HCT116 (cell line): ENCODE measurements around the gene COL20A1. TPM values are rescaled to one million over a fixed set of nuclear protein-coding genes. Genes with fewer than 3 reads are reported as not detected.

Source experiments
- ATAC-seq: fragments of 200-7000 bp; cut with Tn5 transposase; 2 replicates; pipeline ENCODE4 v1.9.1; 2020; ENCODE audit warnings: mild to moderate bottlenecking, moderate library complexity
- BruUV-seq: library from RNA; stranded (reverse); fragments of 400-500 nt; replicated peaks from 2 replicates; lab custom pipeline; 2021; lab: Mats Ljungman, UMichigan
- CTCF ChIA-PET: fragments of 300-600 bp; sonication (Branson Sonifier 250); formaldehyde crosslinking; loops from one replicate; lab custom pipeline; 2021; ENCODE audit warnings: antibody characterized with exemption; lab: Charles Lee
- POLR2A ChIA-PET: fragments of 300-600, 350-600 bp; sonication (Branson Sonifier 250); formaldehyde crosslinking; loops from one replicate; lab custom pipeline; 2021; ENCODE audit warnings: antibody characterized with exemption; lab: Charles Lee
- RAD21 ChIA-PET, 2 experiments: fragments of 300-600 bp; sonication (Branson Sonifier 250); formaldehyde crosslinking; loops; one replicate each; lab custom pipeline; 2023; ENCODE audit warnings: low total read pairs in 2 of 2; ENCODE audit not compliant: uncharacterized antibody in 2 of 2, unreplicated experiment in 2 of 2, low non-redundant PET in 1 of 2; lab: Charles Lee
- DNase-seq: peaks from one replicate; pipeline ENCODE4 v3.0.0-alpha.2; 2010; ENCODE audit warnings: low read depth, low spot score
- H2AFZ ChIP-seq: fragments of 200-600 bp; shearing (Covaris generic), sonication (generic); 2 replicates; pipeline ENCODE4 v1.6.1; 2017; ENCODE audit warnings: low read depth, mixed run types, mixed read lengths, antibody characterized with exemption, low read length; ENCODE audit not compliant: poor library complexity, severe bottlenecking
- H3K27ac ChIP-seq: 2 replicates; pipeline ENCODE4 v1.5.1; 2012; ENCODE audit warnings: low read depth, low read length
- H3K27me3 ChIP-seq: fragments of 200-600 bp; sonication (generic); 2 replicates; pipeline ENCODE4 v1.6.1; 2016; ENCODE audit warnings: mixed run types, low read length, mixed read lengths; ENCODE audit not compliant: insufficient read depth
- H3K36me3 ChIP-seq, 2 experiments: fragments of 200-500 bp in 1 of 2; fragments of 200-600 bp in 1 of 2; sonication (Bioruptor generic) in 1 of 2; sonication (generic) in 1 of 2; 2 replicates each; pipeline versions ENCODE4 v1.5.1 to v1.6.1; 2014 to 2016; ENCODE audit warnings: low read length in 2 of 2, inconsistent platforms in 1 of 2, mixed read lengths in 1 of 2, mixed run types in 1 of 2; ENCODE audit not compliant: insufficient read depth in 2 of 2, control insufficient read depth in 1 of 2
- H3K4me1 ChIP-seq, 2 experiments: fragments of 200-600 bp in 1 of 2; sonication (generic) in 1 of 2; 2 replicates each; pipeline versions ENCODE4 v1.5.1 to v1.6.1; 2012 to 2017; ENCODE audit warnings: low read length in 2 of 2, inconsistent platforms in 1 of 2, mild to moderate bottlenecking in 1 of 2, mixed read lengths in 1 of 2, mixed run types in 1 of 2, moderate library complexity in 1 of 2; ENCODE audit not compliant: insufficient read depth in 2 of 2, control insufficient read depth in 1 of 2
- H3K4me2 ChIP-seq: fragments of 200-600 bp; sonication (generic); 2 replicates; pipeline ENCODE4 v1.6.1; 2017; ENCODE audit warnings: mixed run types, low read length, mixed read lengths
- H3K4me3 ChIP-seq, 2 experiments: fragments of 200-600 bp in 1 of 2; sonication (generic) in 1 of 2; replicated peaks in 1 of 2; 2 replicates each; pipeline ENCODE4 v1.5.1; 2011 to 2016; ENCODE audit warnings: low read length in 2 of 2, control low read depth in 1 of 2, low read depth in 1 of 2, mild to moderate bottlenecking in 1 of 2, mixed read lengths in 1 of 2, mixed run types in 1 of 2
- H3K79me2 ChIP-seq: fragments of 200-600 bp; sonication (generic); 2 replicates; pipeline ENCODE4 v1.6.1; 2017; ENCODE audit warnings: mild to moderate bottlenecking, mixed run types, low read length, moderate library complexity, mixed read lengths; ENCODE audit not compliant: insufficient read depth
- H3K9ac ChIP-seq: fragments of 200-600 bp; sonication (generic); 2 replicates; pipeline ENCODE4 v1.6.1; 2016; ENCODE audit warnings: low read length, mixed read lengths
- H3K9me2 ChIP-seq: fragments of 200-600 bp; sonication (generic), shearing (Covaris generic); 2 replicates; pipeline ENCODE4 v1.6.1; 2017; ENCODE audit warnings: mixed run types, mild to moderate bottlenecking, moderate library complexity; ENCODE audit not compliant: insufficient read depth
- H3K9me3 ChIP-seq, 2 experiments: fragments of 200-500 bp in 1 of 2; fragments of 200-600 bp in 1 of 2; sonication (Bioruptor generic) in 1 of 2; sonication (generic) in 1 of 2; 2 replicates each; pipeline ENCODE4 v1.6.1; 2014 to 2017; ENCODE audit warnings: low read length in 2 of 2, mixed read lengths in 2 of 2, inconsistent platforms in 1 of 2, low read depth in 1 of 2, mild to moderate bottlenecking in 1 of 2, mixed run types in 1 of 2, moderate library complexity in 1 of 2; ENCODE audit not compliant: control insufficient read depth in 1 of 2, insufficient read depth in 1 of 2
- H4K20me1 ChIP-seq: fragments of 200-600 bp; sonication (generic), shearing (Covaris generic); 2 replicates; pipeline ENCODE4 v1.6.1; 2017; ENCODE audit warnings: mixed run types, mild to moderate bottlenecking, moderate library complexity; ENCODE audit not compliant: insufficient read depth
- CEBPB ChIP-seq: IDR thresholded peaks from 2 replicates; pipeline ENCODE4 v1.6.1; 2012; ENCODE audit warnings: low read depth
- POLR2A ChIP-seq: IDR thresholded peaks from 2 replicates; pipeline ENCODE4 v1.7.0; 2011; ENCODE audit warnings: borderline replicate concordance; ENCODE audit not compliant: insufficient read depth, insufficient read length; ENCODE audit errors: extremely low read depth
- YY1 ChIP-seq: IDR thresholded peaks from 2 replicates; pipeline ENCODE4 v1.6.1; 2011; ENCODE audit warnings: low read length, low read depth, moderate library complexity, mild to moderate bottlenecking; ENCODE audit not compliant: insufficient replicate concordance; ENCODE audit errors: extremely low read depth
- intact Hi-C: fragments of 100-400 bp; cut with micrococcal nuclease; formaldehyde crosslinking; loops from 2 replicates; pipeline ENCODE4 v1.10.0; 2022
- total RNA-seq: library from RNA; stranded (reverse); gene quantifications from one replicate; pipeline ENCODE4 v1.2.1, GENCODE V29; 2021; ENCODE audit not compliant: unreplicated experiment
- TF ChIP-seq, protein P1 (sequence below), 3 experiments: fragments of 200-600 bp in 1 of 3; sonication (generic) in 1 of 3; IDR thresholded peaks in 2 of 3; conservative IDR thresholded peaks in 1 of 3; 2 replicates each; pipeline ENCODE4 v1.5.1; 2012 to 2017; ENCODE audit warnings: low read depth in 2 of 3, low read length in 2 of 3, antibody characterized with exemption in 1 of 3, borderline replicate concordance in 1 of 3, control low read depth in 1 of 3, mild to moderate bottlenecking in 1 of 3, mixed read lengths in 1 of 3, mixed run types in 1 of 3, moderate library complexity in 1 of 3; ENCODE audit not compliant: insufficient read depth in 1 of 3

The COL20A1 gene
- total RNA-seq, 1 experiment from 2014 or later, result 0.34 TPM

DNA sequence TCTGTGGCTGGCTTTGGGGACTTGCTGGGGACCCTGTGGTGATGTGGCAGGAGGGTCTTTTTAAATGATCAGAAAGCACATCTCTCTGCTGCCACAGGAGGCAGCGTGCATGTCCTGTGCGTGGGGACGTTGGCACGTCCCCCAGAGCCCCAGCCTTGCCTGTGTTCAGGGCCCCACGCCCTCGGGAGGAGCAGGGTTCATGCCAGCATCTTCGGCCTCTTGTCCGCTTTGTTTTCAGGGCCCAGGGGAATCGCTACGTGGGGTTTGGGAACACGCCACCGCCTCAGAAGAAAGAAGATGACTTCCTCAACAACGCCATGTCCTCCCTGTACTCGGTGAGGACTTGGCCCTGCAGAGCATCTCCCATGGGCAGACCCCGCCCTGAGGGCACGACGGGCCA is 14.3 kb upstream of the COL20A1 start:
- TF ChIP-seq POLR2A, result no peak
- TF ChIP-seq, protein P1, sequence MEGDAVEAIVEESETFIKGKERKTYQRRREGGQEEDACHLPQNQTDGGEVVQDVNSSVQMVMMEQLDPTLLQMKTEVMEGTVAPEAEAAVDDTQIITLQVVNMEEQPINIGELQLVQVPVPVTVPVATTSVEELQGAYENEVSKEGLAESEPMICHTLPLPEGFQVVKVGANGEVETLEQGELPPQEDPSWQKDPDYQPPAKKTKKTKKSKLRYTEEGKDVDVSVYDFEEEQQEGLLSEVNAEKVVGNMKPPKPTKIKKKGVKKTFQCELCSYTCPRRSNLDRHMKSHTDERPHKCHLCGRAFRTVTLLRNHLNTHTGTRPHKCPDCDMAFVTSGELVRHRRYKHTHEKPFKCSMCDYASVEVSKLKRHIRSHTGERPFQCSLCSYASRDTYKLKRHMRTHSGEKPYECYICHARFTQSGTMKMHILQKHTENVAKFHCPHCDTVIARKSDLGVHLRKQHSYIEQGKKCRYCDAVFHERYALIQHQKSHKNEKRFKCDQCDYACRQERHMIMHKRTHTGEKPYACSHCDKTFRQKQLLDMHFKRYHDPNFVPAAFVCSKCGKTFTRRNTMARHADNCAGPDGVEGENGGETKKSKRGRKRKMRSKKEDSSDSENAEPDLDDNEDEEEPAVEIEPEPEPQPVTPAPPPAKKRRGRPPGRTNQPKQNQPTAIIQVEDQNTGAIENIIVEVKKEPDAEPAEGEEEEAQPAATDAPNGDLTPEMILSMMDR (IDR thresholded peaks at IDR 0.05 in 2 of 3, conservative IDR thresholded peaks at IDR 0.05 in 1 of 3; ENCODE audit: borderline replicate concordance in 1 of 3, insufficient read depth in 1 of 3, low read depth in 2 of 3, low read length in 2 of 3), result peak in 1 of 3 experiments; percentile 29; a peak in 1 of 6 replicates
- ATAC-seq (no peak), DNase-seq (no peak)
- Histone ChIP-seq H3K9me2 (no peaks in the 10 kb centered on the region), H4K20me1 (no peaks in the 10 kb centered on the region), H2AFZ (no peak overlapping the region), H3K4me1 (peaks cover 10 to 13% of the 10 kb centered on the region in 2 experiments), H3K4me3 (no peak overlapping the region), H3K27me3 (no peaks in the 10 kb centered on the region), H3K9me3 (no peaks in the 10 kb centered on the region), H3K27ac (no peak overlapping the region), H3K9ac (no peak overlapping the region), H3K4me2 (no peak overlapping the region), H3K79me2 (peaks cover 41% of the 10 kb centered on the region), H3K36me3 (peaks cover 30 to 38% of the 10 kb centered on the region in 2 experiments)
- intact Hi-C loops, result no loop called here
- BruUV-seq, result no TSS peak
- ChIA-PET RAD21 (no interaction called here), POLR2A (no interaction called here), CTCF (no interaction called here)

DNA sequence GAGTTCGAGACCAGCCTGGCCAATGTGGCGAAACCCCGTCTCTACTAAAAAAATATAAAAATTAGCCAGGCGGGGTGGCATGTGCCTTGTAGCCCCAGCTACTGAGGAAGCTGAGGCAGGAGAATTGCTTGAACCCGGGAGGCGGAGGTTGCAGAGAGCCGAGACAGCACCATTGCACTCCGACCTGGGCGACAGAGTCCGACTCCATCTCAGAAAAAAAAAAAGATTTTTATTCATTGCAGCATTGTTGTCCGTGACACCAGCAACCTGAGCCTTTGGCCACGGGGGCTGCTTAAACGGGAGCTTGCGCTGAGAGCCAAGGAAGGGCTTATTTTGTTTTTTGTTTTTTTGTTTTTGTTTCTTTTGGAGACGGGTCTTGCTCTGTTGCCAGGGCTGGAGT is 13.1 kb upstream of the COL20A1 start:
- TF ChIP-seq CEBPB (no peak), YY1 (no peak)
- Histone ChIP-seq H3K9ac (no peak overlapping the region), H3K36me3 (peaks cover 30 to 38% of the 10 kb centered on the region in 2 experiments), H3K4me3 (no peak overlapping the region), H3K4me2 (no peak overlapping the region), H3K27me3 (no peaks in the 10 kb centered on the region), H2AFZ (no peak overlapping the region), H3K79me2 (peaks cover 28% of the 10 kb centered on the region), H4K20me1 (no peaks in the 10 kb centered on the region), H3K9me2 (no peaks in the 10 kb centered on the region), H3K27ac (no peak overlapping the region), H3K9me3 (no peaks in the 10 kb centered on the region), H3K4me1 (peaks cover 0 to under 1% of the 10 kb centered on the region in 2 experiments; a peak in 1 of 4 replicates)
- ChIA-PET POLR2A (no interaction called here), RAD21 (no interaction called here), CTCF (interaction anchor here (1.8 kb wide), 1 partner anchor 56 kb away, joined by 10 read pairs; no protein-coding TSS in a partner anchor)
- DNase-seq (no peak), ATAC-seq (no peak)
- intact Hi-C loops, result no loop called here
- no TSS peak for BruUV-seq
